IMR-90 (cell line): Measurements from ENCODE around the gene CACNA2D1. TPM values are rescaled to one million over a fixed set of nuclear protein-coding genes. Genes with fewer than 3 reads are reported as not detected.

Experiments used
- ATAC-seq: fragments of 200-7000 bp; cut with Tn5 transposase; 2 replicates; pipeline ENCODE4 v1.9.1; 2020; ENCODE audit warnings: low read depth, mild to moderate bottlenecking, moderate library complexity
- BruUV-seq: library from RNA; stranded (reverse); fragments of 400-500 nt; replicated peaks from 2 replicates; lab custom pipeline; 2021; lab: Mats Ljungman, UMichigan
- CTCF ChIA-PET: fragments of 300-600 bp; formaldehyde crosslinking; extraction: SDS; loops from one replicate; lab custom pipeline; 2021; ENCODE audit warnings: antibody characterized with exemption; lab: Yijun Ruan, JAX
- POLR2A ChIA-PET: fragments of 300-600 bp; sonication (Branson Sonifier 250); formaldehyde crosslinking; loops from one replicate; lab custom pipeline; 2022; ENCODE audit warnings: antibody characterized with exemption; ENCODE audit not compliant: unreplicated experiment; lab: Charles Lee
- DNase-seq: peaks from one replicate; pipeline ENCODE4 v3.0.0; 2013
- H2AFZ ChIP-seq: replicated peaks from 2 replicates; pipeline ENCODE3; 2013; ENCODE audit warnings: low read length, mild to moderate bottlenecking; ENCODE audit not compliant: poor library complexity
- H2AK5ac ChIP-seq: 2 replicates; pipeline ENCODE4 v1.6.1; 2013; ENCODE audit warnings: low read depth, low read length, inconsistent platforms
- H2AK9ac ChIP-seq: replicated peaks from 2 replicates; pipeline ENCODE3; 2013; ENCODE audit warnings: mild to moderate bottlenecking, low read depth, low read length, moderate library complexity; ENCODE audit not compliant: poor library complexity
- H2BK120ac ChIP-seq: 2 replicates; pipeline ENCODE4 v1.6.1; 2013; ENCODE audit warnings: low read depth, low read length, inconsistent platforms
- H2BK15ac ChIP-seq: 3 replicates; pipeline ENCODE4 v1.6.1; 2013; ENCODE audit warnings: low read depth, low read length, inconsistent platforms
- H2BK20ac ChIP-seq: 2 replicates; pipeline ENCODE4 v1.6.1; 2013; ENCODE audit warnings: low read depth, mild to moderate bottlenecking, inconsistent platforms, low read length, moderate library complexity
- H2BK5ac ChIP-seq: 2 replicates; pipeline ENCODE4 v1.6.1; 2013; ENCODE audit warnings: mild to moderate bottlenecking, low read depth, low read length, inconsistent platforms; ENCODE audit not compliant: poor library complexity, severe bottlenecking
- H3K14ac ChIP-seq: replicated peaks from 2 replicates; pipeline ENCODE4 v1.6.1; 2013; ENCODE audit warnings: low read depth, low read length, inconsistent platforms
- H3K18ac ChIP-seq: 2 replicates; pipeline ENCODE4 v1.6.1; 2013; ENCODE audit warnings: low read depth, low read length, control low read depth
- H3K23ac ChIP-seq: 2 replicates; pipeline ENCODE4 v1.6.1; 2013; ENCODE audit warnings: low read depth, low read length, inconsistent platforms
- H3K27ac ChIP-seq: 2 replicates; pipeline ENCODE4 v1.5.1; 2013; ENCODE audit warnings: mild to moderate bottlenecking, control low read depth, low read length; ENCODE audit not compliant: insufficient read depth
- H3K27me3 ChIP-seq: 2 replicates; pipeline ENCODE4 v1.6.1; 2013; ENCODE audit warnings: low read length; ENCODE audit not compliant: control insufficient read depth, insufficient read depth
- H3K36me3 ChIP-seq: 2 replicates; pipeline ENCODE4 v1.6.1; 2013; ENCODE audit warnings: low read length, mixed read lengths; ENCODE audit not compliant: control insufficient read depth, insufficient read depth
- H3K4ac ChIP-seq: 2 replicates; pipeline ENCODE4 v1.6.1; 2013; ENCODE audit warnings: low read depth, low read length, inconsistent platforms
- H3K4me1 ChIP-seq: 2 replicates; pipeline ENCODE4 v1.6.1; 2013; ENCODE audit warnings: low read length, mixed read lengths; ENCODE audit not compliant: control insufficient read depth, insufficient read depth
- H3K4me2 ChIP-seq: 2 replicates; pipeline ENCODE4 v1.6.1; 2013; ENCODE audit warnings: low read depth, mild to moderate bottlenecking, control low read depth, low read length, moderate library complexity
- H3K4me3 ChIP-seq: 2 replicates; pipeline ENCODE4 v1.5.1; 2013; ENCODE audit warnings: low read depth, mild to moderate bottlenecking, control low read depth, low read length, moderate library complexity; ENCODE audit not compliant: insufficient read depth
- H3K56ac ChIP-seq: 2 replicates; pipeline ENCODE4 v1.6.1; 2013; ENCODE audit warnings: low read length, inconsistent platforms; ENCODE audit not compliant: insufficient read depth; ENCODE audit errors: extremely low read depth
- H3K79me1 ChIP-seq, 2 experiments: 2 replicates each; pipeline ENCODE4 v1.6.1; 2013; ENCODE audit warnings: low read length in 2 of 2, inconsistent platforms in 1 of 2, low read depth in 1 of 2
- H3K9ac ChIP-seq: 2 replicates; pipeline ENCODE4 v1.6.1; 2013; ENCODE audit warnings: low read depth, low read length, control low read depth
- H3K9me1 ChIP-seq: 2 replicates; pipeline ENCODE4 v1.6.1; 2013; ENCODE audit warnings: low read length, inconsistent platforms; ENCODE audit not compliant: insufficient read depth
- H3K9me3 ChIP-seq: 2 replicates; pipeline ENCODE4 v1.6.1; 2013; ENCODE audit warnings: low read length; ENCODE audit not compliant: control insufficient read depth, insufficient read depth
- H4K20me1 ChIP-seq: 2 replicates; pipeline ENCODE4 v1.6.1; 2013; ENCODE audit warnings: low read length, inconsistent platforms; ENCODE audit not compliant: insufficient read depth
- H4K5ac ChIP-seq: 2 replicates; pipeline ENCODE4 v1.6.1; 2013; ENCODE audit warnings: mild to moderate bottlenecking, low read depth, low read length, control low read depth
- H4K8ac ChIP-seq, 2 experiments: 2 replicates each; pipeline ENCODE4 v1.6.1; 2013; ENCODE audit warnings: low read depth in 2 of 2, low read length in 2 of 2, control low read depth in 1 of 2, inconsistent platforms in 1 of 2
- H4K91ac ChIP-seq: 2 replicates; pipeline ENCODE4 v1.6.1; 2013; ENCODE audit warnings: low read depth, low read length, inconsistent platforms; ENCODE audit not compliant: insufficient read depth
- BHLHE40 ChIP-seq: fragments of 150-350 bp; IDR thresholded peaks from 2 replicates; pipeline ENCODE4 v1.6.1; 2016; ENCODE audit warnings: mild to moderate bottlenecking, low read depth, low read length
- CEBPB ChIP-seq: IDR thresholded peaks from 2 replicates; pipeline ENCODE4 v1.6.1; 2012; ENCODE audit warnings: low read depth, low read length, improper control_type of control experiment
- CHD1 ChIP-seq: IDR thresholded peaks from 2 replicates; pipeline ENCODE4 v1.6.1; 2012; ENCODE audit warnings: low read depth, low read length, improper control_type of control experiment
- FOS ChIP-seq: fragments of 150-350 bp; IDR thresholded peaks from 2 replicates; pipeline ENCODE4 v1.6.1; 2016; ENCODE audit warnings: low read depth, low read length
- MXI1 ChIP-seq: IDR thresholded peaks from 2 replicates; pipeline ENCODE4 v1.6.1; 2012; ENCODE audit warnings: low read depth, mild to moderate bottlenecking, low read length, moderate library complexity, borderline replicate concordance
- NFE2L2 ChIP-seq: fragments of 150-350 bp; IDR thresholded peaks from 2 replicates; pipeline ENCODE4 v1.6.1; 2016; ENCODE audit warnings: low read depth, mild to moderate bottlenecking, low read length
- RAD21 ChIP-seq: IDR thresholded peaks from 2 replicates; pipeline ENCODE4 v1.6.1; 2012; ENCODE audit warnings: low read length, improper control_type of control experiment
- RCOR1 ChIP-seq: IDR thresholded peaks from 2 replicates; pipeline ENCODE4 v1.6.1; 2012; ENCODE audit warnings: mild to moderate bottlenecking, low read length, improper control_type of control experiment; ENCODE audit not compliant: insufficient replicate concordance
- RFX5 ChIP-seq: IDR thresholded peaks from 2 replicates; pipeline ENCODE4 v1.8.0; 2012; ENCODE audit warnings: low read depth, mild to moderate bottlenecking, low read length, moderate library complexity
- WGBS, 2 experiments: methylation state at CpG; one replicate each; pipeline versions ENCODE4 v1.1.5 to v1.1.7; 2013; ENCODE audit warnings: missing lambda C conversion rate in 2 of 2; ENCODE audit not compliant: insufficient read length in 1 of 2; ENCODE audit errors: extremely low coverage in 2 of 2; 5-methylcytosine and 5-hydroxymethylcytosine counted together
- dilution Hi-C: fragments of 300-500 bp; cut with HindIII; formaldehyde crosslinking; loops from one replicate; pipeline ENCODE4 v1.14.3; 2018; ENCODE audit warnings: low sequenced_read_pairs; ENCODE audit not compliant: unreplicated experiment
- in situ Hi-C: fragments of 300-500 bp; cut with MboI; formaldehyde crosslinking; loops from 3 replicates; pipeline ENCODE4 v1.14.3; 2019; ENCODE audit warnings: low sequenced_read_pairs, inconsistent platforms, mixed read lengths
- intact Hi-C: fragments of 100-400 bp; cut with micrococcal nuclease; formaldehyde crosslinking; loops from 2 replicates; pipeline ENCODE4 v1.10.0; 2022
- polyA plus RNA-seq, 3 experiments: library from polyadenylated mRNA; depleted of rRNA; stranded (reverse); fragments of >200 nt; gene quantifications; 2 replicates each; pipeline ENCODE4 v1.2.3, GENCODE V29; 2012; ENCODE audit warnings: low replicate concordance in 1 of 3
- total RNA-seq: library from RNA; depleted of rRNA; stranded (reverse); fragments of >200 nt; gene quantifications from 2 replicates; pipeline ENCODE4 v1.2.3, GENCODE V29; 2012
- TF ChIP-seq, protein P1 (sequence below): fragments of 150-350 bp; IDR thresholded peaks from 2 replicates; pipeline ENCODE4 v1.6.1; 2017; ENCODE audit warnings: mild to moderate bottlenecking, antibody characterized with exemption, low read length, low read depth
- TF ChIP-seq, protein P2 (sequence below): fragments of 150-350 bp; IDR thresholded peaks from 2 replicates; pipeline ENCODE4 v1.6.1; 2016; ENCODE audit warnings: low read depth, mild to moderate bottlenecking, low read length, moderate library complexity, borderline replicate concordance

CACNA2D1 gene
- total and polyA plus RNA-seq, 2 of the 4 experiments (the other 2 are of a cell fraction) = 5.8 to 21.9 TPM

DNA sequence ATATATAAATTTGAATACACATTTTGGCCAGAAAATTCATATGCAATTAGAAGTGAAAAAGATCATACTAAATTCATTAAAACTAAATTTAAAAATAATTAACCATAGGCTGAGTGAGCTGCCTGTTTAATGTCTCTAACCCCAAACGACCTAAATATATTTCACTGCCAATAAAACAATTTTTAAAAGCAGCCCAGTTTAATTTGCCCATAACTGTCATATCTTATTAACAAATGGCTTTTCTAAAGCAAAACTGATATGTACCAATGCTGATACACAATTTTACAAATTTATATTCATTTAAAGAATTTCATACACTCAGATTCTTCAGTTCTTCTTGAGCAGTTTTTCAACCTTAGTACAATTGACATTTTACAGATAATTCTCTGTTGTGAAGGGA, 99.9 kb downstream of the CACNA2D1 start:
- Histone ChIP-seq H2BK5ac (no peak overlapping the region), H2BK120ac (no peak overlapping the region), H3K79me1 (peaks cover under 1 to 4% of the 10 kb centered on the region in 2 experiments; a peak in 3 of 4 replicates), H3K9ac (no peak overlapping the region), H3K4me2 (no peak overlapping the region), H2AK9ac (no peak overlapping the region), H4K5ac (no peak overlapping the region), H3K4me1 (no peaks in the 10 kb centered on the region; the same call in 1 of the 2 replicates), H3K27me3 (no peaks in the 10 kb centered on the region), H4K91ac (no peak overlapping the region), H3K9me1 (no peaks in the 10 kb centered on the region; the same call in 1 of the 2 replicates), H3K14ac (no peak overlapping the region), H2BK15ac (no peak overlapping the region), H3K9me3 (no peaks in the 10 kb centered on the region), H4K8ac (no peak overlapping the region), H2AK5ac (no peak overlapping the region), H3K4me3 (no peak overlapping the region), H3K23ac (no peak overlapping the region), H2AFZ (no peak overlapping the region), H3K27ac (no peak overlapping the region), H3K36me3 (no peaks in the 10 kb centered on the region; the same call in 1 of the 2 replicates), H3K18ac (no peak overlapping the region), H4K20me1 (no peaks in the 10 kb centered on the region), H2BK20ac (no peak overlapping the region), H3K56ac (no peak overlapping the region), H3K4ac (no peak overlapping the region)
- dilution Hi-C loops (no loop called here), intact Hi-C loops (no loop called here), in situ Hi-C loops (no loop called here)
- TF ChIP-seq CHD1 (no peak), BHLHE40 (no peak), RCOR1 (no peak), CEBPB (no peak), RAD21 (no peak), MXI1 (no peak), RFX5 (no peak), FOS (no peak), NFE2L2 (no peak)
- TF ChIP-seq, protein P1, sequence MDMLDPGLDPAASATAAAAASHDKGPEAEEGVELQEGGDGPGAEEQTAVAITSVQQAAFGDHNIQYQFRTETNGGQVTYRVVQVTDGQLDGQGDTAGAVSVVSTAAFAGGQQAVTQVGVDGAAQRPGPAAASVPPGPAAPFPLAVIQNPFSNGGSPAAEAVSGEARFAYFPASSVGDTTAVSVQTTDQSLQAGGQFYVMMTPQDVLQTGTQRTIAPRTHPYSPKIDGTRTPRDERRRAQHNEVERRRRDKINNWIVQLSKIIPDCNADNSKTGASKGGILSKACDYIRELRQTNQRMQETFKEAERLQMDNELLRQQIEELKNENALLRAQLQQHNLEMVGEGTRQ = no peak
- TF ChIP-seq, protein P2, sequence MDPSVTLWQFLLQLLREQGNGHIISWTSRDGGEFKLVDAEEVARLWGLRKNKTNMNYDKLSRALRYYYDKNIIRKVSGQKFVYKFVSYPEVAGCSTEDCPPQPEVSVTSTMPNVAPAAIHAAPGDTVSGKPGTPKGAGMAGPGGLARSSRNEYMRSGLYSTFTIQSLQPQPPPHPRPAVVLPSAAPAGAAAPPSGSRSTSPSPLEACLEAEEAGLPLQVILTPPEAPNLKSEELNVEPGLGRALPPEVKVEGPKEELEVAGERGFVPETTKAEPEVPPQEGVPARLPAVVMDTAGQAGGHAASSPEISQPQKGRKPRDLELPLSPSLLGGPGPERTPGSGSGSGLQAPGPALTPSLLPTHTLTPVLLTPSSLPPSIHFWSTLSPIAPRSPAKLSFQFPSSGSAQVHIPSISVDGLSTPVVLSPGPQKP = no peak
- ChIA-PET POLR2A (no interaction called here), CTCF (no interaction called here)
- DNase-seq (no peak), ATAC-seq (no peak)
- BruUV-seq = no TSS peak
- no CpG with 5 or more reads among the region's 1 CpG for WGBS, 2 experiments
